Right ventricle myocardium superior (tissue), 1 donor: ENCODE results near the gene CSNK2A3. TPM values are rescaled to one million over a fixed set of nuclear protein-coding genes. Genes with fewer than 3 reads are reported as not detected.
"Not testable (repeated sequence)": the region's sequence is repeated elsewhere in the genome, so short reads cannot be mapped to it uniquely, and the experiment has no call there.

Experiments
- ATAC-seq: fragments of 200-7000 bp; cut with Tn5 transposase; one replicate; pipeline ENCODE4 v1.9.1; 2020; ENCODE audit warnings: mild to moderate bottlenecking; ENCODE audit not compliant: poor library complexity
- DNase-seq: peaks from one replicate; pipeline ENCODE4 v3.0.0-alpha.2; 2020
- intact Hi-C: fragments of 100-400 bp; cut with DNase I; formaldehyde crosslinking; loops from one replicate; pipeline ENCODE4 v1.11.2; 2022
- long read RNA-seq: library from polyadenylated mRNA; unstranded; transcript quantifications from one replicate; pipeline ENCODE4 v2.0.0, GENCODE V29; 2021
- total RNA-seq: library from RNA; stranded (reverse); fragmentation: NEBNext Ultra II Directional; extraction: Animal tissue kit (Norgen Biotek cat#: 25700); gene quantifications from one replicate; pipeline ENCODE4 v1.2.1, GENCODE V29; 2021
- donor health status: DM: no; HTN: yes; CAD: no; lungs with severe emphysema.

Gene CSNK2A3
- 1.2 TPM for total RNA-seq
- long read RNA-seq: 0 reads

- DNase-seq, intact Hi-C loops: not testable (repeated sequence)
- ATAC-seq: peak; percentile 14
These were observed at the start of gene CSNK2A3 for GRCh38 chr11:11352878-11353277. TSS of gene CSNK2A3 (minus strand) at chr11:11353250. CDS start at chr11:11353119, 131 bp downstream.

DNA sequence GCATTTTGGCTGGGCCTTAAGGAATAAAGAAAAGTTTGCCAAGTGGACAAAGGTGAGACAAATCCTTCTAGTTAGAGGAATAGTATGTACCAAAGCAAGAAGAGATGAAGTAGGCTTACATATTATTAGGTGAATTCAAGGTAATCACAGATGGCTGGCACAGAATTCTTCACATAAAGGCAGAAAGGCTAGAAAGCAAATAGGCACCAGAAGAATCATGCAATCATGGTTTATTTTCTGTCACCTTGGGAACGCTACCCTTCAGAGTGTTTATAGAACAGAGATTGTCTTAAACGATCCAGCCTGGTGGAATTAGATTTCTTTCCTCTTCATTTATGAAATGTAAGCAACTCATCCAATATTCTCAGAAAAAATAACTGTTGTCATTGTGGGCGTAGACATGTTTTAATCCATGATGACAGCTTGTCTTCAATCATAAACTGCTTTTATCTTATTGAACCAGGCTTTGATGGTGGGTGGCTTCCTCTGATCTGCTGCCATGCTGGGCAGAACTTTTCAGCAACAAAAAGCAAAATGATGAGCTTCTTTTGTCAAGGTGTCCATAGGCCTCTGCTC lies 49.0 kb upstream of the CSNK2A3 start:
- intact Hi-C loops: loop anchor here (5.0 kb wide), 1 partner anchor 220 kb away; the partner anchor contains the start of gene GALNT18
- ATAC-seq: no peak
- no peak for DNase-seq

- ATAC-seq (no peak), DNase-seq (no peak)
- intact Hi-C loops: loop anchor here (5.0 kb wide), 1 partner anchor 222 kb away; the partner anchor contains the start of gene GALNT18
These were observed 47.7 kb upstream of the CSNK2A3 start for GRCh38 chr11:11400635-11401232.

DNA sequence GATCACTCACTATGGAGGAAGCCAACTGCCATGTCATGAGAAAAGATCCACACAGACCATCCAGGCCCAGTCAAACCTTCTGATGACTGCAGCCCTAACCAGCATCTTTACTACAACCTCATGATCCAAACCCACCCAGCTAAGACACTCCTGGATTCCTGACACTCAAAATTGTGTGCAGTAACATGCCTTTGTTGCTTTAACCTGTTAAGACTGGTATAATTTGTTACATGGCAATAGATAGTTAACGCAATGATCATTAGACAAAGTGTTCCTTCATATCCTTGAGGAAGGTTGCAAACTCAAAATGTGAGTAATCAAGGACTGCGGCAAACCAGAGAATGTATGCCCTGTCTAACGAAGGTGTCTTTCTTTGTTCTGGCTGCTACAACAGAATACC lies 47.1 kb upstream of the CSNK2A3 start:
- intact Hi-C loops: loop anchor here (5.0 kb wide), 1 partner anchor 222 kb away; the partner anchor contains the start of gene GALNT18
- DNase-seq (no peak), ATAC-seq (no peak)

- no peak for DNase-seq
- no peak for ATAC-seq
- intact Hi-C loops: no loop called here
These were observed 44.7 kb upstream of the CSNK2A3 start for GRCh38 chr11:11397781-11398180.

GRCh38 chr11:11397036-11397415 lies 44.0 kb upstream of the CSNK2A3 start:
- intact Hi-C loops: no loop called here
- no peak for ATAC-seq
- DNase-seq: no peak

DNA sequence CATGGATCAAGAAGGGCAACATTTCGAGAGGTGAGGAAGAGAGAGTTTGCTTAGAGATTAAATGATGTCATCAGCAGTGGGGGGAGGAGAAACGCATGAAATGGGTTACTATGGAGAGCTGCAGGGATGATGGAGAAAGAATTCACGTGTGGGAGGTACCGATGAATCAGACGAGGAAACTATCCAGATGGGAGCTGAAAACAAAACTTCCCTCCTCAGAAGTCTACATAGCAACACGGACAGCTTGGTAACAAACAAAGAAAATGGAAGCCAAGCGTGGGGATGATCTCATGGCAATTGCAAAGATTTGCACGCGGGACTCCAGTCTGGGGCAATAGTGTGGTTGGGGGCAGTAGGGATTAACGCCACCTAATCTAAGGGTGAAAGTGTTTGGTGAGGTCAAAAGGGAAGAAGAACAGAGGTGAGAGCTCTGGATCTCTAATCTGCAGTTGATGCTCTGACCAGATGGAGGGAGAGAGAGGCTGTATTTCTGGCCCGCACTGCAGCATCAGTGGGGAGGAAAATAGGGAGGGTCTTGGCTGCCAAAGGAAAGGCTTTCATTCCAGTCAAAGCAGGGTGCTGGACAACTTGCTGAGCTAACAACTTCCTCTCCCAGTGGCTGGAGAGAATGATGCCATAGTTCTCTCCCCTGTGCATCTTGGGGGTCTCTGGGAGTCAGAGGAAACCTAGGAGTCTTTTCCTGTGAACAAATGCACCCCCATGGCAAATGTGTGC lies 43.4 kb upstream of the CSNK2A3 start:
- peak; percentile 25 for ATAC-seq
- no peak for DNase-seq
- intact Hi-C loops: no loop called here

GRCh38 chr11:11395126-11395525 lies 42.1 kb upstream of the CSNK2A3 start:
- ATAC-seq: no peak
- intact Hi-C loops: no loop called here
- no peak for DNase-seq

GRCh38 chr11:11394241-11394640 lies 41.2 kb upstream of the CSNK2A3 start:
- intact Hi-C loops: no loop called here
- ATAC-seq (no peak), DNase-seq (no peak)

- DNase-seq: no peak
- peak; percentile 29 for ATAC-seq
- intact Hi-C loops: no loop called here
These were observed 38.9 kb upstream of the CSNK2A3 start for GRCh38 chr11:11391796-11392463.

GRCh38 chr11:11391169-11391568 lies 38.1 kb upstream of the CSNK2A3 start:
- DNase-seq (no peak), ATAC-seq (no peak)
- intact Hi-C loops: no loop called here

DNA sequence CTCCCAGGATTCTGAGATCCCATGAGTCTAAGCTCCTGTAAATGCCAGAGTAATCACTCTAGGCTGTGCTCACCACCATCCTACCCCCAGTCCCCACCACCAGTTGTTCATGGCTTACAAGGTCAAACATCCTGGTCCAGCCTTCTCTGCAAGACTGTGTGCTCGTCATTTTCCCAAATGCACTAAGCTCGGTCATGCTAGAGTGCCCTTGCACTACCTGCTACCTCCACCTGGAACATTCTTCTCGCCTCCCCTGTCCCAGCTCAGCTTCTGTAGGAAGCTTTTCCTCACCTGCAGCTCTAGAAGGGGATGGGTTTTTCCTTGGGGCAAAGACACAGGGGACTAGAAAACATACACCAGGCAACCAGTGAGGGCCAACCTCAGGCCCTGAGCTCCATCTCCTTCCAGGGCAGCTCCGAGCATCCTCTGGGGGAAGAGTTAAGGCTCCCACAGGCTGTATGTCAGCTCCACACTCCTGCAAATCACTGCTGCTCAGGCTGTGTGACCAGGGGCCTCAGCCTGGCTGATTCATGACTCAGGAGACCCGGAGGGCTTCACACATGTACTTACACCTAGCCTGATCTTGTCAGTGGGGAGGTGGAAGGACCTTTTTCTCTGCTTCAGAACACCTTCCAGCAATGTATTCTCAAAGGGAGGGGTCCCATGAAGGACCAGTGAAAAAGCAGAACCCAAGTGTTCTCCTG lies 37.2 kb upstream of the CSNK2A3 start:
- no peak for DNase-seq
- intact Hi-C loops: no loop called here
- ATAC-seq: no peak

GRCh38 chr11:11389238-11389637 lies 36.2 kb upstream of the CSNK2A3 start:
- intact Hi-C loops: no loop called here
- ATAC-seq (no peak), DNase-seq (no peak)

DNA sequence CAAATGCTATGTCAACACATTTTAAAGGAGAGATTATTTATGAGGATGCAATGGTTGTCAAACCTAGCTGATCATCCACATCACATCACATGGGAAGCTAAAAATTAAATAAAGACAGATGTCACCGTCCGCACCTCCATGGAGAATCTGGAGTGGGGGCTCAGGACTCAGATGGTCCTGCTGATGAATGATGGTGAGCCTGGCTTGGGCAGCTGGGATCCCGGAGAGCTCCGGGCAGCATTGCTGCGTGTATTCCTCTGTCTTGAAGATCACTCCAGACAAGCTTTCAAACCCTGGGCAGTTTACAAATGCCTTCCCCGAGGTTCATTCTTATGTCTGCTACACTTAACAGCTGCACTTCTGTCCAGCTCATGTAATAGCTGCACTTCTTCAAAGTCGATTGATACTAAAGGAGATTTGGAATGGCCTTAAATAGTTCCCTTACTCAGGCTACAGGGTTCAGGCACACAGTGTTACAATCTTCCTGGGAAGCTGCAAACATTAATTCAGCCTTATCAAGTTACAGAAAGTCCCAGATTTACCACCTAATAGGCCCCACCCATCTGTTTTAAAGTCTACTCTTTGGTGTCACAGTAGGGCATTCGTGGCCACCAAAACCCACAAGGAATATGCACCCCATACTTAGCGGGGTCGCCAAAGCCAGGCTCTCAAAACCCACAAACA lies 34.7 kb upstream of the CSNK2A3 start:
- ATAC-seq (no peak), DNase-seq (no peak)
- intact Hi-C loops: no loop called here

GRCh38 chr11:11387207-11387606 lies 34.2 kb upstream of the CSNK2A3 start:
- no peak for ATAC-seq
- DNase-seq: no peak
- intact Hi-C loops: no loop called here

- ATAC-seq: no peak
- intact Hi-C loops: no loop called here
These were observed 31.8 kb upstream of the CSNK2A3 start for GRCh38 chr11:11384829-11385228.

GRCh38 chr11:11383995-11384394 lies 30.9 kb upstream of the CSNK2A3 start:
- intact Hi-C loops: no loop called here
- no peak for ATAC-seq
- no peak for DNase-seq

More at GRCh38 chr11:11384829-11385228, 31.8 kb upstream of the CSNK2A3 start:
- DNase-seq: no peak

DNA sequence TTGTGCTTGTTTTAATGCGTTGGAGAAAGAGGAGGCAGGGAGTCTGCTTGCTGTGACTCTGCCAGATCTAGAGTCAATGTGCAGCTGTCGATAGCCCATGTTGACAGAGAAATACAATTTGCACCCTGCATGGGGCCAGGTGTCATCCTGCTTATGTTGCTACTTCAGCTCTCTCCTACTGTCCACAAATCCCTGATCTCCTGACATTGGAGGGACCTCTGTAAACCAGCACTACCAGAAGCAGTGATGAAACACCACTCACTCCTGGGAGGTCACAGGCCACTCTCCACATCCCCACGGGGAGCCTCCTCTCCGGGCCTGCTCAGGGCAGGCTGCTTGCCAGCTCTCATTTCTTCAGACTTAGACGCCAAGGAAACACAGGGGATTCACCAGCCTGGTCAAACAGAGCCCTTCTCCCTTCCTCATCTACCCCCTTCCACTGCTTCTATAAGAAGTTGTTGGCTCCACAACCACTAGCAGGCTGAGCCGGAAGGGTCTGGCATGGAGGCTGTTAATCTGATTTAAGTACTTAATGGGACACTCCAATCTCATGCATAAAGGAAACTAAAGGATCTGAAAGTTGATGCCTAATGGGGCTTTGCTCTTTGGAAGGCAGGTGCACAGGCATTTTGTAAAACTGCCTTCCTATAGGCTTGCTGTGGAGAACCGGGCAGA lies 29.9 kb upstream of the CSNK2A3 start:
- intact Hi-C loops: no loop called here
- DNase-seq: no peak
- no peak for ATAC-seq
